HepG2 (cell line): ENCODE data around the gene HS3ST5. TPM values are rescaled to one million over a fixed set of nuclear protein-coding genes. Genes with fewer than 3 reads are reported as not detected.
A peak's percentile ranks its signal among the peaks of the same experiment; 100 is the strongest.

Source experiments
- BRD4 ChIP-seq: sonication (generic); formaldehyde crosslinking; IDR thresholded peaks from 2 replicates; pipeline ENCODE4 v1.4.0; 2020; ENCODE audit warnings: missing genetic modification reagents
- CREM ChIP-seq, 2 experiments: sonication (generic) in 1 of 2; formaldehyde crosslinking in 1 of 2; IDR thresholded peaks; 2 replicates each; pipeline versions ENCODE4 v1.4.0 to v1.6.1; 2016 to 2020; ENCODE audit warnings: antibody characterized with exemption in 1 of 2, mild to moderate bottlenecking in 1 of 2, missing genetic modification reagents in 1 of 2
- GMEB1 ChIP-seq: sonication (generic); formaldehyde crosslinking; IDR thresholded peaks from 2 replicates; pipeline ENCODE4 v1.5.1; 2020; ENCODE audit warnings: missing genetic modification reagents, mild to moderate bottlenecking, borderline replicate concordance
- HNF1A ChIP-seq, 2 experiments: sonication (generic) in 1 of 2; formaldehyde crosslinking in 1 of 2; IDR thresholded peaks; 2 replicates each; pipeline versions ENCODE4 v1.4.0 to v1.6.1; 2016 to 2020; ENCODE audit warnings: borderline replicate concordance in 1 of 2, low read depth in 1 of 2, mild to moderate bottlenecking in 1 of 2, missing genetic modification reagents in 1 of 2
- MEIS2 ChIP-seq: sonication (generic); formaldehyde crosslinking; IDR thresholded peaks from 2 replicates; pipeline ENCODE4 v1.9.0; 2021; ENCODE audit warnings: mild to moderate bottlenecking, missing genetic modification reagents
- MIXL1 ChIP-seq: IDR thresholded peaks from 2 replicates; pipeline ENCODE4 v1.6.1; 2016
- MNT ChIP-seq: fragments of 450-650 bp; IDR thresholded peaks from 2 replicates; pipeline ENCODE4 v1.6.1; 2016
- MTERF4 ChIP-seq: sonication (generic); formaldehyde crosslinking; IDR thresholded peaks from 2 replicates; pipeline ENCODE4 v1.8.0; 2023; ENCODE audit warnings: mild to moderate bottlenecking, missing genetic modification reagents
- MXD3 ChIP-seq: IDR thresholded peaks from 2 replicates; pipeline ENCODE4 v1.6.1; 2016; ENCODE audit warnings: mild to moderate bottlenecking, missing biosample characterization, missing genetic modification reagents
- NKX3-1 ChIP-seq: sonication (generic); formaldehyde crosslinking; IDR thresholded peaks from 2 replicates; pipeline ENCODE4 v1.5.0; 2020; ENCODE audit warnings: missing genetic modification reagents
- SKI ChIP-seq: fragments of 450-650 bp; IDR thresholded peaks from one replicate; pipeline ENCODE4 v1.6.1; 2018; ENCODE audit warnings: mild to moderate bottlenecking; ENCODE audit not compliant: partially characterized antibody
- SMAD3 ChIP-seq: sonication (generic); formaldehyde crosslinking; IDR thresholded peaks from 2 replicates; pipeline ENCODE4 v1.4.0; 2020; ENCODE audit warnings: missing genetic modification reagents
- TCF7L2 ChIP-seq: IDR thresholded peaks from 2 replicates; pipeline ENCODE4 v1.6.1; 2011; ENCODE audit warnings: mild to moderate bottlenecking, low read depth, low read length, moderate library complexity
- TEF ChIP-seq: sonication (generic); formaldehyde crosslinking; IDR thresholded peaks from 2 replicates; pipeline ENCODE4 v1.5.0; 2020; ENCODE audit warnings: missing genetic modification reagents
- TFE3 ChIP-seq: IDR thresholded peaks from 2 replicates; pipeline ENCODE4 v1.6.1; 2016
- ZNF253 ChIP-seq: sonication (generic); formaldehyde crosslinking; IDR thresholded peaks from 2 replicates; pipeline ENCODE4 v1.8.0; 2022; ENCODE audit warnings: mild to moderate bottlenecking, missing genetic modification reagents, borderline replicate concordance
- ZNF883 ChIP-seq: sonication (generic); formaldehyde crosslinking; IDR thresholded peaks from 2 replicates; pipeline ENCODE4 v1.5.1; 2020; ENCODE audit warnings: mild to moderate bottlenecking, missing genetic modification reagents; ENCODE audit errors: not compliant biosample characterization
- polyA plus RNA-seq, 8 experiments: library from polyadenylated mRNA; depleted of rRNA in 3 of 8; stranded (reverse) in 7 of 8; unstranded in 1 of 8; fragments of >200 nt; fragmentation: Illumina TruSeq in 4 of 8; extraction: Trizol in 4 of 8; gene quantifications; 2 replicates each; pipeline versions ENCODE4 v1.2.1 to v1.2.3, GENCODE V29; 2011 to 2016; ENCODE audit warnings: low read depth in 4 of 8, missing spikeins in 1 of 8, mixed read lengths in 1 of 8; ENCODE audit not compliant: insufficient read depth in 1 of 8
- total RNA-seq, 5 experiments: library from RNA; depleted of rRNA; stranded (reverse); fragments of >200 nt; fragmentation: Illumina TruSeq; extraction: Trizol; gene quantifications; 2 replicates each; pipeline ENCODE4 v1.2.3, GENCODE V29; 2016; ENCODE audit warnings: low read depth in 1 of 5

Gene HS3ST5
- total and polyA plus RNA-seq, 2 of the 13 experiments (the other 11 are each of a cell fraction or from before 2014, with no cell fraction given): 1.1 to 1.6 TPM

- TF ChIP-seq CREM (IDR thresholded peaks at IDR 0.05) (no peak), CREM (CRISPR knock-in tag; IDR thresholded peaks at IDR 0.05) (no peak), MTERF4 (CRISPR knock-in tag) (0 out of 2 replicates have a peak, but pooled peaks have one; percentile 58), GMEB1 (CRISPR knock-in tag) (no peak), BRD4 (CRISPR knock-in tag) (no peak), MEIS2 (CRISPR knock-in tag) (no peak), SKI (no peak), NKX3-1 (no peak), MXD3 (no peak; the same call in 1 of the 2 replicates), ZNF253 (CRISPR knock-in tag) (0 out of 2 replicates have a peak, but pooled peaks have one; percentile 24), SMAD3 (CRISPR knock-in tag) (no peak), MNT (no peak), ZNF883 (CRISPR knock-in tag) (no peak), TCF7L2 (no peak), MIXL1 (CRISPR knock-in tag) (no peak), TEF (CRISPR knock-in tag) (no peak), TFE3 (CRISPR knock-in tag) (no peak), HNF1A (IDR thresholded peaks at IDR 0.05; ENCODE audit: low read depth) (no peak), HNF1A (CRISPR knock-in tag; IDR thresholded peaks at IDR 0.05; ENCODE audit: borderline replicate concordance) (no peak)
Observed at GRCh38 chr6:114342086-114342825, 567 bp downstream of the HS3ST5 start (continued).
